Endothelial cell of umbilical vein (primary cell): ENCODE data around the gene FXYD6. TPM values are rescaled to one million over a fixed set of nuclear protein-coding genes. Genes with fewer than 3 reads are reported as not detected.

ENCODE experiments used
- BruUV-seq: library from RNA; stranded (reverse); fragments of 400-500 nt; replicated peaks from 2 replicates; lab custom pipeline; 2021; lab: Mats Ljungman, UMichigan
- CTCF ChIA-PET: fragments of 300-600, 350-600 bp; sonication (Branson Sonifier 250); formaldehyde crosslinking; loops from one replicate; lab custom pipeline; 2021; ENCODE audit warnings: antibody characterized with exemption, inconsistent platforms; lab: Charles Lee
- POLR2A ChIA-PET: fragments of 300-600, 350-600 bp; sonication (Branson Sonifier 250); formaldehyde crosslinking; loops from one replicate; lab custom pipeline; 2021; ENCODE audit warnings: antibody characterized with exemption, inconsistent platforms; lab: Charles Lee
- DNase-seq: peaks from one replicate; pipeline ENCODE4 v3.0.0-alpha.2; 2011; ENCODE audit warnings: low read depth, low spot score
- FAIRE-seq: peaks from 2 replicates; lab custom pipeline; 2011; peaks lifted over from hg19 to GRCh38; lab: Jason Lieb, UNC
- H2AFZ ChIP-seq: 2 replicates; pipeline ENCODE4 v1.6.0; 2012; ENCODE audit warnings: low read depth, low read length, control low read depth, inconsistent platforms
- H3K27ac ChIP-seq: 2 replicates; pipeline ENCODE4 v1.5.1; 2011; ENCODE audit warnings: low read depth, mild to moderate bottlenecking, control low read depth, low read length, moderate library complexity; ENCODE audit not compliant: insufficient read depth
- H3K27me3 ChIP-seq, 2 experiments: 2 replicates each; pipeline versions ENCODE4 v1.6.0 to v1.6.1; 2011; ENCODE audit warnings: low read length in 2 of 2, mixed read lengths in 1 of 2; ENCODE audit not compliant: control insufficient read depth in 2 of 2, insufficient read depth in 2 of 2
- H3K36me3 ChIP-seq, 2 experiments: 2 replicates in 1 of 2; 3 replicates in 1 of 2; pipeline ENCODE4 v1.5.1; 2011; ENCODE audit warnings: low read length in 2 of 2, mild to moderate bottlenecking in 1 of 2, moderate library complexity in 1 of 2; ENCODE audit not compliant: control insufficient read depth in 2 of 2, insufficient read depth in 2 of 2; ENCODE audit errors: extremely low read depth in 1 of 2
- H3K4me1 ChIP-seq: 3 replicates; pipeline ENCODE4 v1.5.1; 2011; ENCODE audit warnings: mild to moderate bottlenecking, low read length; ENCODE audit not compliant: control insufficient read depth, insufficient read depth; ENCODE audit errors: extremely low read depth
- H3K4me2 ChIP-seq: 2 replicates; pipeline ENCODE4 v1.6.1; 2011; ENCODE audit warnings: low read length, control low read depth, mixed read lengths; ENCODE audit not compliant: insufficient read depth
- H3K4me3 ChIP-seq, 3 experiments: fragments of 200-600 bp in 1 of 3; sonication (generic), shearing (Covaris generic) in 1 of 3; replicated peaks in 1 of 3; 2 replicates each; pipeline ENCODE4 v1.5.1; 2011 to 2016; ENCODE audit warnings: control low read depth in 3 of 3, low read length in 3 of 3, mild to moderate bottlenecking in 2 of 3, inconsistent platforms in 1 of 3, low read depth in 1 of 3, moderate library complexity in 1 of 3; ENCODE audit not compliant: insufficient read depth in 1 of 3
- H3K79me2 ChIP-seq: 2 replicates; pipeline ENCODE4 v1.6.0; 2012; ENCODE audit warnings: low read length, inconsistent platforms; ENCODE audit not compliant: control insufficient read depth, insufficient read depth
- H3K9ac ChIP-seq: replicated peaks from 2 replicates; pipeline ENCODE3; 2011; ENCODE audit warnings: low read length, control low read depth; ENCODE audit not compliant: insufficient read depth; ENCODE audit errors: extremely low read depth
- H3K9me1 ChIP-seq: replicated peaks from 3 replicates; pipeline ENCODE4 v1.6.0; 2011; ENCODE audit warnings: mild to moderate bottlenecking, low read length; ENCODE audit not compliant: control insufficient read depth, insufficient read depth; ENCODE audit errors: extremely low read depth
- H3K9me3 ChIP-seq: replicated peaks from 2 replicates; pipeline ENCODE4 v1.5.1; 2012; ENCODE audit warnings: low read length, inconsistent platforms; ENCODE audit not compliant: control insufficient read depth, insufficient read depth
- H4K20me1 ChIP-seq: replicated peaks from 2 replicates; pipeline ENCODE3; 2011; ENCODE audit warnings: mild to moderate bottlenecking, low read length; ENCODE audit not compliant: control insufficient read depth, insufficient read depth; ENCODE audit errors: extremely low read depth
- EZH2 ChIP-seq: IDR thresholded peaks from 2 replicates; pipeline ENCODE4 v1.6.1; 2012; ENCODE audit warnings: borderline replicate concordance, low read depth, mild to moderate bottlenecking, moderate library complexity, low read length, inconsistent platforms; ENCODE audit not compliant: severe bottlenecking
- FOS ChIP-seq: IDR thresholded peaks from 2 replicates; pipeline ENCODE4 v1.6.1; 2011; ENCODE audit warnings: mild to moderate bottlenecking, low read length, moderate library complexity, borderline replicate concordance; ENCODE audit not compliant: insufficient read depth
- GATA2 ChIP-seq: IDR thresholded peaks from 2 replicates; pipeline ENCODE4 v1.7.0; 2011; ENCODE audit warnings: low read depth, mild to moderate bottlenecking, moderate library complexity, mixed read lengths, low read length; ENCODE audit not compliant: insufficient read length, insufficient read depth
- JUN ChIP-seq: IDR thresholded peaks from 2 replicates; pipeline ENCODE4 v1.6.1; 2011; ENCODE audit warnings: borderline replicate concordance, low read depth; ENCODE audit not compliant: insufficient read length, insufficient read depth
- MYC ChIP-seq: IDR thresholded peaks from one replicate; pipeline ENCODE4 v1.6.1; 2011; ENCODE audit warnings: mild to moderate bottlenecking, low read depth, low read length
- POLR2A ChIP-seq: IDR thresholded peaks from 2 replicates; pipeline ENCODE4 v1.6.1; 2012; ENCODE audit warnings: low read depth, mild to moderate bottlenecking, control low read depth, low read length
- POLR2AphosphoS5 ChIP-seq: IDR thresholded peaks from 2 replicates; pipeline ENCODE4 v1.6.1; 2012; ENCODE audit warnings: low read depth, mild to moderate bottlenecking, control low read depth, low read length, moderate library complexity; ENCODE audit not compliant: insufficient read depth
- dilution Hi-C: fragments of 300-500 bp; cut with MboI; formaldehyde crosslinking; loops from one replicate; pipeline ENCODE4 v1.15.0; 2019; ENCODE audit warnings: low sequenced_read_pairs; ENCODE audit not compliant: extremely low pct_ligation_motif_present
- intact Hi-C: fragments of 100-400 bp; cut with micrococcal nuclease; formaldehyde crosslinking; loops from one replicate; pipeline ENCODE4 v1.10.0; 2022
- polyA plus RNA-seq, 4 experiments: library from polyadenylated mRNA; depleted of rRNA in 3 of 4; stranded (reverse) in 3 of 4; unstranded in 1 of 4; fragments of >200 nt; gene quantifications; 2 replicates each; pipeline versions ENCODE4 v1.2.1 to v1.2.3, GENCODE V29; 2011 to 2012; ENCODE audit warnings: missing spikeins in 1 of 4
- total RNA-seq: library from RNA; stranded (reverse); gene quantifications from 2 replicates; pipeline ENCODE4 v1.2.3, GENCODE V29; 2021
- TF ChIP-seq, protein P1 (sequence below): IDR thresholded peaks from 2 replicates; pipeline ENCODE4 v1.6.1; 2011; ENCODE audit not compliant: insufficient read depth, insufficient read length
- TF ChIP-seq, protein P2 (sequence below), 2 donors: IDR thresholded peaks; 1 replicate in 1 of 2; 2 replicates in 1 of 2; pipeline ENCODE4 v1.5.1; 2011; ENCODE audit warnings: low read length in 2 of 2, mild to moderate bottlenecking in 2 of 2, moderate library complexity in 2 of 2, control low read depth in 1 of 2, inconsistent platforms in 1 of 2, low read depth in 1 of 2; ENCODE audit not compliant: insufficient read depth in 1 of 2; ENCODE audit errors: extremely low read depth in 1 of 2

Gene FXYD6
- total and polyA plus RNA-seq, 2 donors (not counting 3 experiments of a cell fraction or from before 2014, with no cell fraction given) = 1.4 to 8.7 TPM

- Histone ChIP-seq H3K9me3 (no peaks in the 10 kb centered on the region), H3K9ac (no peak overlapping the region), H3K79me2 (no peaks in the 10 kb centered on the region), H3K9me1 (no peaks in the 10 kb centered on the region), H3K4me2 (no peak overlapping the region), H2AFZ (no peak overlapping the region), H3K4me1 (no peaks in the 10 kb centered on the region), H3K27me3 (peaks cover 68 to 70% of the 10 kb centered on the region in 2 experiments), H3K4me3 (no peak overlapping the region), H4K20me1 (no peaks in the 10 kb centered on the region), H3K27ac (no peak overlapping the region), H3K36me3 (no peaks in the 10 kb centered on the region)
- dilution Hi-C loops = no loop called here
- TF ChIP-seq GATA2 (no peak), POLR2AphosphoS5 (no peak), JUN (no peak), EZH2 (no peak), MYC (no peak), POLR2A (no peak), FOS (no peak)
- TF ChIP-seq, protein P1, sequence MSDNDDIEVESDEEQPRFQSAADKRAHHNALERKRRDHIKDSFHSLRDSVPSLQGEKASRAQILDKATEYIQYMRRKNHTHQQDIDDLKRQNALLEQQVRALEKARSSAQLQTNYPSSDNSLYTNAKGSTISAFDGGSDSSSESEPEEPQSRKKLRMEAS = no peak
- TF ChIP-seq, protein P2, sequence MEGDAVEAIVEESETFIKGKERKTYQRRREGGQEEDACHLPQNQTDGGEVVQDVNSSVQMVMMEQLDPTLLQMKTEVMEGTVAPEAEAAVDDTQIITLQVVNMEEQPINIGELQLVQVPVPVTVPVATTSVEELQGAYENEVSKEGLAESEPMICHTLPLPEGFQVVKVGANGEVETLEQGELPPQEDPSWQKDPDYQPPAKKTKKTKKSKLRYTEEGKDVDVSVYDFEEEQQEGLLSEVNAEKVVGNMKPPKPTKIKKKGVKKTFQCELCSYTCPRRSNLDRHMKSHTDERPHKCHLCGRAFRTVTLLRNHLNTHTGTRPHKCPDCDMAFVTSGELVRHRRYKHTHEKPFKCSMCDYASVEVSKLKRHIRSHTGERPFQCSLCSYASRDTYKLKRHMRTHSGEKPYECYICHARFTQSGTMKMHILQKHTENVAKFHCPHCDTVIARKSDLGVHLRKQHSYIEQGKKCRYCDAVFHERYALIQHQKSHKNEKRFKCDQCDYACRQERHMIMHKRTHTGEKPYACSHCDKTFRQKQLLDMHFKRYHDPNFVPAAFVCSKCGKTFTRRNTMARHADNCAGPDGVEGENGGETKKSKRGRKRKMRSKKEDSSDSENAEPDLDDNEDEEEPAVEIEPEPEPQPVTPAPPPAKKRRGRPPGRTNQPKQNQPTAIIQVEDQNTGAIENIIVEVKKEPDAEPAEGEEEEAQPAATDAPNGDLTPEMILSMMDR (IDR thresholded peaks at IDR 0.05; ENCODE audit: extremely low read depth in 1 of 2, insufficient read depth in 1 of 2, low read depth in 1 of 2, low read length in 2 of 2) = no peak
- CTCF ChIA-PET = interaction anchor here (1.3 to 1.8 kb wide), 2 partner anchors 70 to 450 kb away, joined by 3 to 7 read pairs; no protein-coding TSS in a partner anchor
- POLR2A ChIA-PET = no interaction called here
- FAIRE-seq = no peak
- BruUV-seq = no TSS peak
- no peak for DNase-seq
- intact Hi-C loops = no loop called here
Measured at GRCh38 chr11:117877120-117877784, 794 bp upstream of the FXYD6 start.
